ENCODE data around the gene STAB2.
"Not testable (repeated sequence)": the region's sequence is repeated elsewhere in the genome, so short reads cannot be mapped to it uniquely, and the experiment has no call there.

The STAB2 gene

DNA sequence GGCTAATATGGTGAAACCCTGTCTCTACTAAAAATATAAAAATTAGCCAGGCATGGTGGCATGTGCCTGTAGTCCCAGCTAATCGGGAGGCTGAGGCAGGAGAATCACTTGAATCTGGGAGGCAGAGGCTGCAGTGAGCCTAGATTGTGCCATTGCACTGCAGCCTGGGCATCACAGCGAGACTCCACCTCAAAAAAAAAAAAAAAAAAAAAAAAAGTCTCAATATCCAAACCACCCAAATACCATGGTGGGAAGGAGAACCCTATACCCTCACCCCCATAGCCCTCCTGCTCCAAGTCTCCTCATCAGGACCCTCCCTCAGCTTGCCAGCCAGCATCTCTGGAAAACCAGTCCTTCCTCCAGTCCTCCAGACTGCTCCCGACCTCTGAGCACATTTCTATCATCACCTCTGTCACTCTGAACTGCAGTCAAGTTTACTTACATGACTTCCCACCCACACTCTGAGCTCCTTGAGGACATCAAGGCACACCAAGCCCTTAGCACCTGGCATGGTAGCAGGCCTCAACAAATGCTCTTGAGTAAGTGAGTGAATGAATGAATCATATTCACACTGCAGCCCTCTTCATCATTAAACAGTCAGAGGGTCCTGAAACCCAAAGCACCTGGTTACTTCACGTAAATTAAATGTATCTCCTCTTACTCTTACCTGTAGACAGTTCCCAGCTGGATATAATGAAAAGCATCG is 218.7 kb downstream of the STAB2 start:
- no peak for DNase-seq (ENCODE audit: extremely low read depth in 1 of 2, low read depth in 1 of 2)

DNA sequence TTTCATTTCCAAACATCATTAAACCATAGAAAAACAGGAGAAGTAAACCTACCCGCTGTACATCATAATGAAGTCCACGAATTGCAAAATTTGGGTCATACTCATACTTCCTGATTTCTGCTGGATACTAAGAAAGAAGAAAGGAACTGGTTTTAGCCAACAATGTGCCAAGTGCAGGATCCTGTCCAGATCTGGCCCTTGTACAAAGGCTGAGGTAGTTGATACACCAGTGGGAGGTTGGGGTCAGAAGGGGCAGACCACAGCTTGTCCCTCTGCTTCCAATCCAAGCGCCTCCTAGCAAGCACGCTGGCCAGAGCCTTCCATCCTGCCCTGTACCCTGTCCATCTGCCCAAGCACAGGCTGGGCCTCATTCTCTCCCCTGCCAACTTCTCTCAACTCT is 219.7 kb downstream of the STAB2 start:
- DNase-seq (ENCODE audit: extremely low read depth in 1 of 2, low read depth in 1 of 2): no peak

DNA sequence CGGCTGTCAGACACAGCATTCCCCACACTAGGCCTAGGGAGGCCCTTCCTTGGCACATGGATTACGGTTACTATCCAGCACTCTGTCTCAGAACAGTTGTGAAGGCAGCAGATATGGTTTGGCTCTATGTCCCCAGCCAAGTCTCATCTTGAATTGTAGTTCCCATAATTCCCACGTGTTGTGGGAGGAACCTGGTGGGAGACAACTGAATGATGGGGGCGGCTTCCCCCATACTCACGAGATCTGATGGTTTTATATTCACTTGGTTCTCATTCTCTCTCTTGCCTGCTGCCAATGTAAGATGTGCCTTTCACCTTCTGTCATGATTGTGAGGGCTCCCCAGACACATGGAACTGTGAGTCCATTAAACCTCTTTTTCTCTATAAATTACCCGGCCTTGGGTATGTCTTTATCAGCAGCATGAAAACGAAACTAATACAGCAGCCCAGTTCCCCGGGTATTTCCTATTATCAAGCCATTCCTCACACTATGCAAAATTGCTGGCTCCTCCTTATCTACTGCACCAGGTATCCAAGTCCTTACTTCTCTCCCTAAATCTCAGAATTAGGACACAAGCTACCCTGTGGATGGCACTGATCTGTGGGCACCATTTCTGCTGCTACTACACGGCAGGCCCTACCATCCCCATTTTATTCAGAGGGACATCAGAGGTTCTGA is 220.6 kb downstream of the STAB2 start:
- no peak for DNase-seq (ENCODE audit: extremely low read depth in 1 of 2, low read depth in 1 of 2)

DNA sequence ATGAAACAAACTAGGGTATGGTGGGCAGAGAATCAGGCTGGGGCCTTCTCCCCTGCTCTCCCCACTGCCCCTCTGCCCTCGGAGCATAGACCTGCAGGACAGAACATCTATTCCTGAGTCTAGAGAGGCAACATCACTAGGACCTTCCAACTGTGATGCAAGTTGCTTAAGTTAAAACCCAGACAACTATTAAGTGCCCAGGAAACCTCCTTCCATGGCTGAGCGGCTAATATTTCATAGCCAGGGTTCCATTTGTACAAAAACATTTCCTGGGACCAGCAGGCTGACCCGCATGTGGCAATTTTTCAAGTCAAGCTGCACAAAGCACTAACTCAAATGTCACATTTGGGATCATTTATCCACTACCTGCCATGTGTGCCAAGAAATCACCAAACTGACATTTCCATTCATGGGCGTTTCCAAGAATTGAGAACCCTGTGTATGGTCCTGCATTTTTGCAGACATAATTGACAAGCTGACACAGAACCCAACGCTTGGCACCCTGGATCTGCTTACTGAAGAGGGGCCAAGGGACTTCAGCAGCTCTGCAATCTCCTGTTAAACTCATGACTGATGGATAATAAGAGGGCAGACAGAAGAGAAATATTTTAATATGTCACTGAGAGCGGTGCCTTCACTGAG is 221.3 kb downstream of the STAB2 start:
- DNase-seq (ENCODE audit: extremely low read depth in 1 of 2, low read depth in 1 of 2): no peak

DNA sequence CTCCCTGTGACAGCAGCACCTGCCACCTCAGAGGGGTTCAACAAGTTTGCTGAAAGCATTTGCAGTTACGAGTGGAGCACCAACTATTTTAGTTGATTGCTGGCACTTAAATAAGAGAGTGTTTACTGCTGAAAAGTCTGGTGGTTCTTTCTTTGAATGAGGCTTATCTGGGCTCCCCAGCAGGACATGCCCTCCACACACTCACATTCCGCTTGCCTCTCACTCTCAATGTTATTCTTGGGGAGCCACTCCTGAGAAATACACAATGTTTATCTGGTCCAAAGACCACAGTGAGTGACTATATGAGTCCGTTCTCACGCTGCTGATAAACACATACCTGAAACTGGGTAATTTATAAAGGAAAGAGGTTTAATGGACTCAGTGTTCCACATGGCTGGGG is 222.1 kb downstream of the STAB2 start:
- no peak for DNase-seq (ENCODE audit: extremely low read depth in 1 of 2, low read depth in 1 of 2)

DNA sequence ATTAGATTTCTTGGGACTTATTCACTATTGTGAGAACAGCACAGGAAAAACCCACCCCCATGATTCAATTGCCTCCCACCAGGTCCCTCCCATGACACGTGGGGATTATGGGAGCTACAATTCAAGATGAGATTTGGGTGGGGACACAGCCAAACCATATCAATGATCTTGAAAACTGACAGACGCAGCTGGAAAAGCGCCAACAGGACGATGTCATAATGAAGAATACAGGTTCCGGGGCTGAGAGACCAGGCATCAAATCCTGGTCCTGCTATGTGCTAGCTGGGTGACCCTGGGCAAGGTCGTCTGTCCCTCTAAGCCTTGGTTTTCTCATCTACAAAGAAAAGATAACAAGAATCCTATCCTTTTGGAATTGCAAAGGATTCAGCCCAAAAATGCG is 222.6 kb downstream of the STAB2 start:
- not testable (repeated sequence) for DNase-seq (ENCODE audit: extremely low read depth in 1 of 2, low read depth in 1 of 2)

- no peak for DNase-seq (ENCODE audit: extremely low read depth in 1 of 2, low read depth in 1 of 2)
Measured at GRCh38 chr12:103810111-103810510, 223.0 kb downstream of the STAB2 start.

- DNase-seq (ENCODE audit: extremely low read depth in 1 of 2, low read depth in 1 of 2): no peak
Measured at GRCh38 chr12:103811791-103812190, 224.7 kb downstream of the STAB2 start.

DNA sequence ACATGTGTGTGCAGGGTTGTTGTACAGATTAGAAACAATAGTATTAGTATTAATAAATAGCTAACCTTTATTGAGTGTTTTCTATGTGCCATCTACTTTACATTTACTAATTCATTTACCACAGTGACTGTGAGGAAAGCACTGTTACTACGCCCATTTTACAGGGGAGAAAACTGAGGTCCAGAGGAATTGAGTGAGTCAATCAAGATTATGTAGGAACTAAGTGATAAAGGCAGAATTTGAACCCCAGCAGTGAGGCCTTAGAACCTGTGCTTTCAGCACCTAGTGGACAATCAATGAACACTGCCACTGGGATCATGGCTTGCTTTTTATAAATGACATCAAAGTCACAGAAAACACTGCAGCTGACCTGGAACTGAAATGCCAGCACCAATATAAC is 225.7 kb downstream of the STAB2 start:
- no peak for DNase-seq (ENCODE audit: extremely low read depth in 1 of 2, low read depth in 1 of 2)

DNA sequence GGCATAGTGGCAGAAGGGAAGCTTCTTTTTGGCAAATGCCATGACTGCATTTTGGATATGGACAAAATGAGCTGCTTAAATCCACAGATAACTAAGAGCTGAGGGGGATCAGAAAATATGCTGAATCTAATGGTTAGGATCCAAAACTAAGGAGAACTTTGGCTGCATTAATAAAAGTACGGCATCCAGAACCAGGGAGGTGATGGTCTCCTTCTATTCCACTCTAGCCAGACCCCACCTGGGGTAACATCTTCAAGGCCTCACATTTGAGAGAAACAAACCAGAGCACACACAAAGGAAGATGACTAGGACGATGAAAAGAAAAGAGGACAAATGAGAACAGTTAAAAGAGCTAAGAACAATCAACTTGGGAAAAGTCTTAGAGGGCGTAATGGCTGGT is 226.4 kb downstream of the STAB2 start:
- DNase-seq (ENCODE audit: extremely low read depth in 1 of 2, low read depth in 1 of 2): no peak

DNA sequence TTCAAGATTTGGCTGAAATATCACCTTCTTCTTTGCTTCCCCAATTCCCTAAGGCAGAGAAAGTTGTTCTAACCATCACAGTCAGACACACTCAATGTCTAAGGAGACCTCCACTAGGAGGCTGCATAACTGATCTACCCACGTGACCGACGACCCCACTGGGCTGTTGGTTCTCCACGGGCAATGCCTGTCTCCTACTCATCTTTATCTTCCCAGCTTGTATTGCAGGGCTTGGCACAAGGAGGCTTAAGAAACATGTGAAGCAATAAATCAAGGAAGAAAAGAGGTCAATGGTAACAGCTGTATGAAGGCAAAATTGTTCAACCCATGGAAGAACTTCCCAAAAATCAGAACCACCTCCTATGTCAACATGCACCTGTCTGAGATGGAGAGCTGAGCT is 226.9 kb downstream of the STAB2 start:
- no peak for DNase-seq (ENCODE audit: extremely low read depth in 1 of 2, low read depth in 1 of 2)

GRCh38 chr12:103814436-103814835 is 227.4 kb downstream of the STAB2 start:
- DNase-seq (ENCODE audit: extremely low read depth in 1 of 2, low read depth in 1 of 2): no peak

All from stimulated activated CD8-positive, alpha-beta memory T cell treated with anti-CD3 and anti-CD28 coated beads, Interleukin-7, amount 100 ng/mL, for 48 hours (primary cell).